Upper lobe of left lung (tissue), 6 donors: ENCODE results near the gene ATCAY. TPM values are rescaled to one million over a fixed set of nuclear protein-coding genes. Genes with fewer than 3 reads are reported as not detected.
"Not testable (repeated sequence)": the region's sequence is repeated elsewhere in the genome, so short reads cannot be mapped to it uniquely, and the experiment has no call there.

Experiments used
- ATAC-seq, 2 donors: fragments of 200-7000 bp; cut with Tn5 transposase; one replicate each; pipeline ENCODE4 v1.9.1; 2022; ENCODE audit warnings: mild to moderate bottlenecking in 2 of 2, moderate library complexity in 2 of 2; ENCODE audit not compliant: low FRiP score in 2 of 2
- DNase-seq, 2 donors: peaks; one replicate each; pipeline ENCODE4 v3.0.0-alpha.2; 2019 to 2020
- H3K27ac ChIP-seq, 4 donors: fragments of 200-600 bp; sonication (generic); one replicate each; pipeline ENCODE4 v1.5.1; 2016 to 2019
- H3K27me3 ChIP-seq, 4 donors: fragments of 200-600 bp; sonication (generic); one replicate each; pipeline ENCODE4 v1.5.1; 2017 to 2019
- H3K36me3 ChIP-seq, 4 donors: fragments of 200-600 bp; sonication (generic); one replicate each; pipeline ENCODE4 v1.5.1; 2016 to 2019
- H3K4me1 ChIP-seq, 4 donors: fragments of 200-600 bp; sonication (generic); one replicate each; pipeline ENCODE4 v1.5.1; 2018 to 2019
- H3K4me3 ChIP-seq, 4 donors: fragments of 200-600 bp; sonication (generic); one replicate each; pipeline ENCODE4 v1.5.1; 2017 to 2019; ENCODE audit warnings: mild to moderate bottlenecking in 2 of 4, moderate library complexity in 1 of 4
- H3K9me3 ChIP-seq, 4 donors: fragments of 200-600 bp; sonication (generic); one replicate each; pipeline ENCODE4 v1.5.1; 2018 to 2019
- CTCF ChIP-seq, 6 experiments: fragments of 450-650 bp in 4 of 6; fragments of 200-600 bp in 2 of 6; sonication (generic) in 2 of 6; IDR thresholded peaks; one replicate each; pipeline ENCODE4 v1.5.1; 2016 to 2019; ENCODE audit warnings: antibody characterized with exemption in 6 of 6
- EP300 ChIP-seq, 4 donors: sonication (generic); formaldehyde crosslinking; IDR thresholded peaks; one replicate each; pipeline ENCODE4 v1.5.1; 2017; ENCODE audit warnings: antibody characterized with exemption in 4 of 4, control low read depth in 2 of 4
- POLR2A ChIP-seq, 4 donors: fragments of 450-650 bp; IDR thresholded peaks; one replicate each; pipeline ENCODE4 v1.5.1; 2016 to 2017; ENCODE audit warnings: antibody characterized with exemption in 4 of 4, mild to moderate bottlenecking in 2 of 4
- POLR2AphosphoS5 ChIP-seq, 2 donors: sonication (generic); formaldehyde crosslinking; IDR thresholded peaks; one replicate each; pipeline ENCODE4 v1.5.1; 2017; ENCODE audit warnings: antibody characterized with exemption in 2 of 2
- WGBS, 2 donors: methylation state at CpG; one replicate each; pipeline ENCODE4 v1.1.5; 2017 to 2018; 5-methylcytosine and 5-hydroxymethylcytosine counted together
- total RNA-seq, 6 donors: library from RNA; depleted of rRNA in 4 of 6; stranded (reverse); fragments of >200 nt in 4 of 6; gene quantifications; one replicate each; pipeline versions ENCODE4 v1.1.0 to v1.2.1, GENCODE V29; 2016 to 2021
- donor health status: DM: no; HTN: no; CAD: no; lungs with moderate emphysema.
- donor health status: DM: no; HTN: yes; CAD: no; lungs with severe emphysema.

Gene ATCAY
- total RNA-seq, 6 donors from 2014 or later: not detected

DNA sequence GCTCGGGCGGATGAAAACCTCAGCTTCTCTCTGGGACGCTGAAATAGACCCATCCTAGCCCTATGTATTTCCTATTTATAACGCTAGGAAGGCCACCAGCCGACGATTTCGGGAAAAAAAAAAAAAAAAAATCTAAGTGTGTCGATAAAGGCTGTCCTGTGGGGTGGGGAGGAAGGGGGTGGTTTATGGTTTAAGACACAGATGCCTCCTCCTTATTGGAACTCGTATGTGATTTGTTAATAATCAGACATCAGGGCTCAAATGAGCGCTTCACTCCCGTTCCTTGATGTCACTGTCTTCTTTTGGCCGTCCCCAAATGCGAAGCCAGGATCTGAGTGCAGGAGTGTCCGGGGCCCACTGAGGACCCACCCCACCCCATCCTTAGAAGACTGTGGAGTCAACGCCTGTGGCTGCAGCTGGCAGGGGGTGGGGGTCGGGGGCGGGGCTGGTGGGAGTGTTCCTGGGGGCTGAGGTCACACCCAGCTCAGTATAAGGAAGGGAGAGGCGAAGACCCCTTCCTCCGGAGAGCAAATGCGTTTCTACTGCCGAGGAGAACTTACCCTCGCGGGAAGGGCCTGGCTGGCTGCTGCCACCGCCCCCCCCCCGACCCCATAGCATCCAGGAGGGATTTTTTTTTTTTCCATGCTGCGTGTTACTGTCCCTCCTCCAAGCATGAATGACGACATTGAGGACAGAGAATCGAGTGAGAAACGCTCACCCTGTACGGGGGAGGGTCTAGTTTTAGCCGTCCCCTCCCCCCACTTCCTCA is 971 bp downstream of the ATCAY start:
- H3K9me3 ChIP-seq: no peaks in the 10 kb centered on the region
- peaks cover 0 to 8% (median 0%) of the 10 kb centered on the region in 4 donors for H3K4me1 ChIP-seq
- DNase-seq: no peak
- no peak overlapping the region for H3K27ac ChIP-seq
- peaks cover 0 to 25% (median 16%) of the 10 kb centered on the region in 4 donors for H3K27me3 ChIP-seq
- TF ChIP-seq POLR2A (IDR thresholded peaks at IDR 0.05) (no peak), EP300 (IDR thresholded peaks at IDR 0.05) (no peak), CTCF (IDR thresholded peaks at IDR 0.05) (no peak), POLR2AphosphoS5 (IDR thresholded peaks at IDR 0.05) (no peak)
- no peak overlapping the region for H3K4me3 ChIP-seq
- H3K36me3 ChIP-seq: no peaks in the 10 kb centered on the region
- WGBS, 2 donors: 2 to 4% methylated on average over 30 to 31 of the region's 31 CpGs
- ATAC-seq: no peak

DNA sequence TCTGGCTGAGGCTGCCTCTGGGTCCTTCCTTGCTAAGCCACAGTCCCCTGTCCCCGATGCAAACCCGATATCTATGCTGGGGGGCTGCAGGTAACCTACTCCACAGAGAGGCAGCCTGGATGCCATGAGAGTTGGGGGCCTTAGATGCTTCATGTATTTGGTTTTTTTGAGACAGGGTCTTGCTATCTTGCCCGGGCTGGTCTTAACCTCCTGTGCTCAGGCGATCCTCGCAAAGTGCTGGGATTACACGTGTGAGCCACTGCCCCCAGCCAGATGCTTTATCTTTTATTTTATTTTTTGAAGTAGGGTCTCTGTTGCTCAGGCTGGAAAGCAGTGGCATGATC is 1.5 kb downstream of the ATCAY start:
- WGBS, 2 donors: 25 to 32% methylated on average over 6 of the region's 6 CpGs
- Histone ChIP-seq H3K27ac (no peak overlapping the region), H3K36me3 (no peaks in the 10 kb centered on the region), H3K9me3 (no peaks in the 10 kb centered on the region), H3K4me1 (peaks cover 0 to 8% (median 0%) of the 10 kb centered on the region in 4 donors), H3K4me3 (no peak overlapping the region), H3K27me3 (peaks cover 0 to 25% (median 16%) of the 10 kb centered on the region in 4 donors)
- no peak for DNase-seq
- ATAC-seq: no peak
- TF ChIP-seq EP300 (IDR thresholded peaks at IDR 0.05): no peak
- TF ChIP-seq CTCF (IDR thresholded peaks at IDR 0.05): no peak
- no peak for TF ChIP-seq POLR2AphosphoS5 (IDR thresholded peaks at IDR 0.05)
- TF ChIP-seq POLR2A (IDR thresholded peaks at IDR 0.05): no peak

DNA sequence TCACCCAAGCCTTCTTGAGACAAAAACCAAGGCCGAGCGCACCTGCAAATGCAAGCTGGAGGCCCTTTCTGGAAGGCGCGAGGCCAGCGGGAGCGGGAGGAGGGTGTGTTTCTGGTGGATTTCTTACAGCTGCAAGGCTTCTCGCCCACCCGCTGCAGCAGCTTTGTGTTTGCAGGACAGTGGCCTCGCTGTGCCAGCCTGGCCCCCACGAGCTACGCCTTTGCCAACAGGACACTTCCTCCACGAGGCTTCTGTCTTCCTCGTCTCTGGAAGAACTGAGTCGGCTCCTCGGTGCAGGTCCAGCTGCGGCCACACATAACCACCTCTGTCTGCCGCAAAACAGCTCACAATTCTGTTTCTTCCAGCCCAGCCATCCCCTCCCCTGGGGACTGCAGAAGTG is 10.1 kb downstream of the ATCAY start:
- no peak for DNase-seq

DNA sequence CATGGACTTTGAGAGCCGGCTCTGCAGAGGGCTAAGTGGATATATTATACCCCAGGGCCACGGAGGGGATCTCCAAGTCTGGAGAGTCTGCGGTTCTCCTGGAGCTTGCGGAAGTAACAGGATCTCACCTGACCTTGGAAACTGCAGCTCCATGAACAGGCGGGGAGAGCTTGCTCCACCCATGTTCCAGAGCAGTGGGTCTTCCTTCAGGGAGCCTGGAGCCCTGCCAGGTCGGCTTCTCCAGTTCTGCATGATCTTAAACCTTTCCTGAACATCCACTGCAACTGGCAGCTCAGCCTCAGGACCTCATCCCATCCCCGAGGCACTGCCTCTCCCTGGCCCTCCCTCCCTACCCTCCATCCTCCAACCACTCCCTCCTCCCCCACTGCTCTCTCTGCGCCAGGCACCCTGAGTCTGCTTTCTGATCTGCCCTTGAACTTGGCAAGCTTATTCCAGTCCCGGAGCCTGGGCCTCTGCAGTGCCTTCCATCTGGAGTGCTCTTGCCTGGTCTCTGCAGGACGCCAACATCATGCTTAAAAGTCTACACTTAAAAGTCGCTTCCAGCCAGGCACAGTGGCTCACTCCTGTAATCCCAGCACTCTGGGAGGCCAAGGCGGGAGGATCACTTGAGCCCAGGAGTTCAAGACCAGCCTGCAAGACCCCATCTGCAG is 13.2 kb downstream of the ATCAY start:
- Histone ChIP-seq H3K4me3 (no peak overlapping the region), H3K9me3 (no peaks in the 10 kb centered on the region), H3K27ac (no peak overlapping the region), H3K27me3 (no peaks in the 10 kb centered on the region), H3K4me1 (no peaks in the 10 kb centered on the region), H3K36me3 (no peaks in the 10 kb centered on the region)
- 69 to 70% methylated on average over 7 to 12 of the region's 12 CpGs for WGBS, 2 donors
- TF ChIP-seq EP300 (IDR thresholded peaks at IDR 0.05): no peak
- TF ChIP-seq POLR2AphosphoS5 (IDR thresholded peaks at IDR 0.05): no peak
- no peak for TF ChIP-seq POLR2A (IDR thresholded peaks at IDR 0.05)
- TF ChIP-seq CTCF (IDR thresholded peaks at IDR 0.05): no peak
- ATAC-seq: no peak
- DNase-seq: no peak

More for the DNA sequence above, 10.1 kb downstream of the ATCAY start:
- no peaks in the 10 kb centered on the region for H3K27me3 ChIP-seq
- ATAC-seq: no peak
- H3K4me3 ChIP-seq: no peak overlapping the region
- no peaks in the 10 kb centered on the region for H3K36me3 ChIP-seq
- no peak overlapping the region for H3K27ac ChIP-seq
- H3K9me3 ChIP-seq: no peaks in the 10 kb centered on the region
- WGBS, 2 donors: 77% methylated on average over 13 to 16 of the region's 17 CpGs
- TF ChIP-seq POLR2A (IDR thresholded peaks at IDR 0.05): no peak
- no peak for TF ChIP-seq POLR2AphosphoS5 (IDR thresholded peaks at IDR 0.05)
- TF ChIP-seq CTCF (IDR thresholded peaks at IDR 0.05): no peak
- TF ChIP-seq EP300 (IDR thresholded peaks at IDR 0.05): no peak
- H3K4me1 ChIP-seq: no peaks in the 10 kb centered on the region

GRCh38 chr19:3894959-3895358 is 14.5 kb downstream of the ATCAY start:
- not testable (repeated sequence) for DNase-seq, ATAC-seq, H3K9me3 ChIP-seq, H3K4me3 ChIP-seq, H3K27me3 ChIP-seq, H3K4me1 ChIP-seq, H3K36me3 ChIP-seq, H3K27ac ChIP-seq
- 78 to 79% methylated on average over 5 of the region's 5 CpGs for WGBS, 2 donors
